Activated gamma-delta T cell treated with anti-CD3 and anti-CD28 coated beads, Interleukin-2, amount 50 U/mL, for 16 hours (primary cell): ENCODE results near the gene OR2G2.

Experiments used
- DNase-seq: peaks from one replicate; pipeline ENCODE4 v3.0.0-alpha.2; 2020; ENCODE audit warnings: low read depth

Gene OR2G2, protein sequence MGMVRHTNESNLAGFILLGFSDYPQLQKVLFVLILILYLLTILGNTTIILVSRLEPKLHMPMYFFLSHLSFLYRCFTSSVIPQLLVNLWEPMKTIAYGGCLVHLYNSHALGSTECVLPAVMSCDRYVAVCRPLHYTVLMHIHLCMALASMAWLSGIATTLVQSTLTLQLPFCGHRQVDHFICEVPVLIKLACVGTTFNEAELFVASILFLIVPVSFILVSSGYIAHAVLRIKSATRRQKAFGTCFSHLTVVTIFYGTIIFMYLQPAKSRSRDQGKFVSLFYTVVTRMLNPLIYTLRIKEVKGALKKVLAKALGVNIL

GRCh38 chr1:247588060-247588459 lies at the start of gene OR2G2:
TSS of gene OR2G2 (plus strand) at chr1:247588360. CDS start at chr1:247588360, 0 bp downstream.
- DNase-seq = no peak

GRCh38 chr1:247538561-247538960 lies 49.6 kb upstream of the OR2G2 start:
- no peak for DNase-seq

GRCh38 chr1:247539215-247539614 lies 48.9 kb upstream of the OR2G2 start:
- DNase-seq = no peak

DNA sequence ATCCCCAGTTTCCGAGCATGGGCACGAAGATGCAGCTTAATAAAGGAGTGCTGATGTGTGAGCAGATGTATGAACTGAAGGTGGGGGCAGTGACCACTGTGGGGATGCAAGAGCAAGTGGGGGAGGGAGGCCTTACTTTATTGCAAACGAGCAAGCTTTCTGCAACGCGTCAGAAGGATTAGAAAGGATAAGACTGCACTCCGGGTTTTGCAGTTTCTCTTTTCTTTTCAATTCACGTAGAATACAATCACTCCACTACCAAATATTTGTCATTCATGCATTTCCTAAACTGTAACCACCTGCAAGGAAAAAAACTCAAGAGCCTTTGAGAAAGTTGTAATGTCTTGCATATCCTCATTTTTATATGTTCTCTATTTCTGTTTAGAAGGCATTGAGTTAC lies 47.6 kb upstream of the OR2G2 start:
- DNase-seq = no peak

GRCh38 chr1:247542811-247543210 lies 45.3 kb upstream of the OR2G2 start:
- DNase-seq = no peak

DNA sequence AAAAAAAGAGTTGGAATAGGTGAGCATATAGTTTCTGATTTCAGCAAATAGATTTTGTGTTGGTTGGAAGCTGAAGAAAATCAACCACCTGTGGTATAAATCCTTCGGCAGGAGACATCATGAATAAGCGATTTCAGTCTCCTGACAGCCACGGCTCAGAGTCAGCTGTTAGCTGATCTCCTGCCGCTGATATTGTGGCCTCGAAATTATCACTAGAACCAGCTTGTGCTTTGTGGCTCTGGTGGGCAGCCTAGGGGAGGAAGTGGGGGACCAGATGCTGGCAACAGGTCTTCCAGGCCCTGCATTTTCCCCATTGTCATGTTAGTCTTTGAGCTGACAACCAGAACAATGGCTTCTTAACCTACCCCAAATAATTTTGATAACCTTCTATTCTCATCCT lies 40.1 kb upstream of the OR2G2 start:
- no peak for DNase-seq

DNA sequence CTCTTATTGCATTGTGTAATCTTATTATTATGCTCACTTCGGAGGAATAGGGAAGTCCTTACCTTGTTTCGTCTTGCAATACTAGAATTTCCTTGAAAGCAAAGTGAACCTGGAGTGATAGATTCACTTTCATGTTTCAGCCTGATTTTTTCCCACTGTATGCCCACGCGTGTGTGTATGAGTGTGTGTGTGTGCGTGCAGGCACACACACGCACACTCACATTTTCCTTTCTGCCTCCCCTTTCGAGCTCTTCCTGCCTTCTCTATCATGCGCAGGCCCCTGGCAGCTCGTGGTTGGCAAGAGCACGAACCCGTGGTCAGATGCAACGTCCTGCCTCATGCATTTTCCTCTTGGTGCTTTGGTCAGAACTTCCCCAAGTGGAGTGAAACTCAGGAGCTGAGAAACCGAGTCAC lies 39.4 kb upstream of the OR2G2 start, which contains the start of gene GCSAML:
Gene GCSAML, plus strand, starts transcription at position 366 of the 414 bp plus-strand sequence. CDS start 58 bp downstream, outside the sequence.
- DNase-seq = no peak

DNA sequence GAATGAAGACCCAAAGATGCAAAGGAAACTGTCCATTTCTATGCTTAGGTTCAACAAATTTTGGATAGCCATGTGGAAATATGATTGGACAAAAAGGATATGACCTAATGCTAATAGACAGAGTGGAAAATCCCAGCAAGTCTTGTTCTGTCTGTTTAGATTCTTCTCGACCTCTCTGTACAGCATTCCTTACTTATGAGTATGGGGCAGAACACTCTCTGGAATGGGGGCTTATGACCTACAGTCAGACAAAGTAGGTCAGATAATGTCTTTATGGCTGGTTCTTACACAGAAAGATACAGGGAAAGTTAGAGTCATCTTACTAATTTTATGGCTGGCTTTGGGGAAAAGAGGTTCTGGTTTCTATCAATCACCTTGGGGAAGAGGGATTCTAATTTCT lies 36.4 kb upstream of the OR2G2 start:
- no peak for DNase-seq

DNA sequence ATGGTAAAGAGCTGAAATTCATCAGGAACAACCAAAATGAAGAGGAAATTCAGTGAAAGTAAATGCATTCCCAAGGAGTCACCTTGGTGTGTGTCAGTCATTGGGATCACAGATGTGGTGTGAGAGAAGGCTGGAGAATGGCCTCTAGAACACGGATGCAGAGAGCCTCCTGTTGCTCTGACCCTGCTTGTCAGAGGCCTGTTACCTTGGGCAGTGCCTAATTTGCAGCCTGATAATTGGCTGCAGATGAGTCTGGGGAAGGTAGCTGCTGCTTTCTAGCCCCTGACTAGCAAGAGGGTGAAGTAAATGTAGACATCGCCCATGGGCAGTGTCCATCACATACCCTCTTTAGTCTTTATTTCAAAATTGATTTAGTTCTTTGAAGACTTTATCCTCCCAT lies 35.9 kb upstream of the OR2G2 start:
- no peak for DNase-seq

- no peak for DNase-seq
Observed at GRCh38 chr1:247557926-247558674, 30.1 kb upstream of the OR2G2 start.

- DNase-seq = no peak
Observed at GRCh38 chr1:247561711-247562110, 26.4 kb upstream of the OR2G2 start.

DNA sequence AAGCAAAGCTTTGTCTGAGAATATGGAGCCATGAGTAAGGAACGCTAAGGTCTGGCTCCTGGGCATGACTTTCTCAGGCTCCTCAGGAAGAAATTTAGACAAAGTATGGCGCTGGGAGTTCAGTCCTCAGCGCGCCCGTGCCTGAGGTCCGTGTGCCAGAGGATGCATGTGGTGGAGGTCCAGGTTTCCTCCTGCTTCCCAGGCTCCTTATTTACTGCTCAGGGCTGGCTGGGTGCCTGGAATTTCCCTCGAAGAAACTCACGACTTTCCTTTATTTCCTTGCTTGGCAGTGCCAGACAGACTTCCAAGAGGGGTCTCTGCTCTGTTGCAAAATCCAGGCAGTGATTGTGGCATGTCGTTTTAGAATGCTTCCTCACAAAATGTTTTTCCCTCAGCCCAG lies 26.0 kb upstream of the OR2G2 start:
- DNase-seq = no peak

- no peak for DNase-seq
Observed at GRCh38 chr1:247574236-247574635, 13.9 kb upstream of the OR2G2 start.

DNA sequence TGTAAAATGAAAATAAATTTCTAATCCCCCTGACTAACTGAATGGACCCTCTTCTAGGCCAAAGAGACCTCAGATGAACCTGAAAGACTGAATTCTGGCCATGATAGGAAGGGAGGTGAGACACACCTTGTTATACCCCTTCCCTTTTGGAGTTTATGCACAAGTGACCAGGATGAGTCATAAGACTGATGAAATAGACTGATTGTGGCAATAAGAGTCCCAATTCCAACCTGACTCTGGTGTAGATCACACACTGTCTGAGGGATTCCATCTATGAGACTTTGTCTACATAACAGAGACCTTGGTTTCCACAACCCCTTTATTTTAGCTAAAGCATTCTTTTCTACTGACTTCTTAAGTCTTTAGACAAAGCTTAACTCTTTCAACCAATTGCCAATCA lies 13.5 kb upstream of the OR2G2 start:
- no peak for DNase-seq

- no peak for DNase-seq
Observed at GRCh38 chr1:247576514-247576913, 11.6 kb upstream of the OR2G2 start.

GRCh38 chr1:247578946-247579460 lies 9.2 kb upstream of the OR2G2 start:
- DNase-seq = no peak

- no peak for DNase-seq
Observed at GRCh38 chr1:247605286-247605685, 17.1 kb downstream of the OR2G2 start, which contains the start of gene OR2G3. TSS of gene OR2G3 (plus strand) at chr1:247605586. CDS start at chr1:247605586, 0 bp downstream.

DNA sequence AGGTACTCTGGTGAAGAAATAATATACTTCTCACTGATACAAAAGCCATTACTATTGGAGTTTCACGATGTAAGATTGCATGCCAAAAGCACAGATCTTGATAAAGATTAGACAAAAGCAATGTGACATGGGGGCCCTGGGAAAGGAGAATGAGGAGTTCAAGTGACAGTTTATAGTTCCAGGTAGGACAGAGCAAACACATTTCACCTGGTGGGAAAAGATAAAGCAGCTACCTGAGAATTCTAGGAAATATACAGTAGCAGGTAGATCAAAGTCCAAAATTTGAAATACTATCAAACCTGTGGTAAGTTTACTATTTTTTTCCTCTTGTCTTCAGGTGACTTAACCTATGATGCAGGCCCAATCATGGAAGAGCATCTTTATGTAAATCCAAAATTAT lies 25.2 kb downstream of the OR2G2 start:
- no peak for DNase-seq

DNA sequence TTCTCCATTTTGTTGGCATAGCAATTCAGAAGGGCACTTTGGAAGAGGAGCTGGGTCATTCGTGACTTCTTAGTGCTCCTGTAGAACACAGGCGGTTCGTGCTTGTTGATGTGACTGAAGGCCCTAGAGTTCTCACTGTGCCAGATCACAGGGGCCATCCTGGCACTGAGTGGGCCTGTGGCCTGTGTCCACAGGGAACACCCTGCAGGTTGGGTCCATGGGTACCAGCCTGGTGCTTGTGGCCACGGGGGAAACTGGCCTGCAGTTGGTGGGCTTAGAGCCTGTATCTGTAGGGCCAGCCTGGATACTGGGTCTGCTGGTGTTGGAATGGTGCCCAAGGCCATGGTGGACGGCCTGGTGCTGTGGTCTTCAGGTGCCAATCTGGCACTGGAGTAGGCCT lies 26.5 kb downstream of the OR2G2 start:
- DNase-seq = no peak

DNA sequence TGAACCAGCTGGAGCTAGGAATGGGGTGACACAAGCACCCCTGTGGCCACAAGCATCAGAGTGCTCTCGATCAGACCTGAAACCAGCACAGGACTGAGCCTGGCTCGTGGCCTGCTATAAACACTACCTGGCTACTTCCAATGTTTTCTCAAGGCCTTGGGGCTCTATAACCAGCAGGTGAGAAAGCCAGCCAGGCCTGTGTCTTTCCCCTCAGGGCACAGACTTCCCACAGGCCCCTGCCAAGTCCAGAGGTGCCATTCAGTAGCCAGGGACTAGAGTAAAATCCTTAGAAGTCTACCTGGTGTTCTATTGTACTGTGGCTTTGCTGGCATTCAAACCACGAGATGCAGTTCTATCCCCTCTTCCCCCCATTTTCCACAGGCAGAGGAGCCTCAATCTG lies 39.8 kb downstream of the OR2G2 start:
- no peak for DNase-seq

DNA sequence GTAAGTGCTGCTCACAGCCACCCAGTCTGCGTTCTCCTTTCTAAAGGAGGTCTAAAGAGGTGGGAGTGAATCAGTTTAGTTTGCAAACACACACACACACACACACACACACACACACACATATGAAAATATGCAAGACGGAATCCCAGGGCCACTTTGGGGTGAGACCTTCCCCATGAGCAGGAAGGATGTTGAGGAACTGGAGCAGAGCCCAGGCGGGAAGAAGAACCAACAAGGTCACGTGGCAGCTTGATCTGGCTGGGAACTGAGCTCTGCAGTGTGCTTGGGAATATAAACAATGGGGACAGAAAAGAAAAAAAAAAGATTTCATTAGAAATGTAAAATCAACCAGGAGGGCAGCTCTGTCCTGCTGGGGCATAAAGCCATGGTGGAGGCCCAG lies 49.9 kb downstream of the OR2G2 start:
- DNase-seq = no peak

DNA sequence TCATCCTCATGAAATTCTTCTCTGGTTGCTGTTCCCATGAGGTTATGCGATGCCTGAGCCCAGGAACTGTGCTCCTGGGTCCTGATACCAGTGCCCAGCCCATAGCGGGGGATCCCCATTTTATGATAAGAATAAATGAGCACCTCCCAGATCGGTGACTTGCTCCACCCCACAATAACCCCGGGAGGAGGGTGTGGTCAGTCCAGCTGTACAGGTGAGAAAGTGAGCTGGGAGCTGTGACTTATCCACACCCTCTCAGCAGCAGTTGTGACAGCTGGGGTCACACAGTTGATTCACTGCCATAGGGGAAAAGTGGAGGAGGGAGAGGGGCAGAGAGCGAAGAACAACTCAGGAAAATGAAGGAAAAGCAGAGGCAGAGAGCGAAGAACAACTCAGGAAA lies 50.6 kb downstream of the OR2G2 start:
- no peak for DNase-seq
